OCI-LY7 (cell line): ENCODE data around the gene GRIA1. TPM values are rescaled to one million over a fixed set of nuclear protein-coding genes. Genes with fewer than 3 reads are reported as not detected.
A peak's percentile ranks its signal among the peaks of the same experiment; 100 is the strongest.
"Not testable (repeated sequence)": the region's sequence is repeated elsewhere in the genome, so short reads cannot be mapped to it uniquely, and the experiment has no call there.

Experiments
- BruUV-seq: library from RNA; stranded (reverse); fragments of 400-500 nt; replicated peaks from 2 replicates; lab custom pipeline; 2021; lab: Mats Ljungman, UMichigan
- CTCF ChIA-PET: fragments of 300-600 bp; sonication (Branson Sonifier 250); formaldehyde crosslinking; loops from one replicate; lab custom pipeline; 2022; ENCODE audit warnings: antibody characterized with exemption; ENCODE audit not compliant: unreplicated experiment; lab: Charles Lee
- POLR2A ChIA-PET: fragments of 300-600 bp; sonication (Branson Sonifier 250); formaldehyde crosslinking; loops from one replicate; lab custom pipeline; 2022; ENCODE audit warnings: antibody characterized with exemption; lab: Charles Lee
- DNase-seq: peaks from one replicate; pipeline ENCODE4 v3.0.0-alpha.2; 2015; ENCODE audit warnings: low spot score
- H2AFZ ChIP-seq: fragments of 200-600 bp; sonication (generic), shearing (Covaris generic); 2 replicates; pipeline ENCODE4 v1.6.1; 2014; ENCODE audit warnings: mild to moderate bottlenecking, antibody characterized with exemption, low read length, moderate library complexity
- H3K27ac ChIP-seq: fragments of 200-600 bp; sonication (generic); 2 replicates; pipeline ENCODE4 v1.5.1; 2014; ENCODE audit warnings: mixed run types, low read depth, mild to moderate bottlenecking, moderate library complexity, low read length, inconsistent platforms; ENCODE audit not compliant: poor library complexity, severe bottlenecking
- H3K36me3 ChIP-seq: fragments of 200-600 bp; sonication (generic); 2 replicates; pipeline ENCODE4 v1.6.1; 2014; ENCODE audit warnings: mild to moderate bottlenecking, antibody characterized with exemption, low read length, moderate library complexity, mixed read lengths; ENCODE audit not compliant: insufficient read depth
- H3K4me1 ChIP-seq: fragments of 200-600 bp; sonication (generic); 2 replicates; pipeline ENCODE4 v1.5.1; 2014; ENCODE audit warnings: mild to moderate bottlenecking, low read length; ENCODE audit not compliant: insufficient read depth, poor library complexity, severe bottlenecking
- H3K4me2 ChIP-seq: fragments of 200-600 bp; sonication (generic); 2 replicates; pipeline ENCODE4 v1.6.1; 2014; ENCODE audit warnings: mild to moderate bottlenecking, low read length
- H3K4me3 ChIP-seq: fragments of 200-600 bp; sonication (generic); 2 replicates; pipeline ENCODE4 v1.5.1; 2014; ENCODE audit warnings: mild to moderate bottlenecking, low read depth, low read length; ENCODE audit not compliant: poor library complexity, severe bottlenecking
- H3K79me2 ChIP-seq: fragments of 200-600 bp; sonication (generic); 2 replicates; pipeline ENCODE4 v1.6.1; 2016; ENCODE audit warnings: low read depth, mild to moderate bottlenecking, low read length, moderate library complexity, mixed read lengths; ENCODE audit not compliant: insufficient read depth
- H3K9me2 ChIP-seq: fragments of 200-600 bp; sonication (generic); 2 replicates; pipeline ENCODE4 v1.6.1; 2016; ENCODE audit warnings: mild to moderate bottlenecking, low read length, mixed read lengths; ENCODE audit not compliant: insufficient read depth
- H3K9me3 ChIP-seq: fragments of 200-600 bp; sonication (generic); 2 replicates; pipeline ENCODE4 v1.6.1; 2014; ENCODE audit warnings: mild to moderate bottlenecking, mixed run types, low read length, mixed read lengths
- H4K20me1 ChIP-seq: fragments of 200-600 bp; sonication (generic); 2 replicates; pipeline ENCODE4 v1.6.1; 2014; ENCODE audit warnings: mild to moderate bottlenecking, antibody characterized with exemption, low read length, moderate library complexity, mixed read lengths; ENCODE audit not compliant: insufficient read depth
- EZH2phosphoT487 ChIP-seq: fragments of 200-600 bp; sonication (generic); IDR thresholded peaks from 2 replicates; pipeline ENCODE4 v1.6.1; 2018; ENCODE audit warnings: low read depth, borderline replicate concordance, mild to moderate bottlenecking, mixed run types, antibody characterized with exemption, low read length, moderate library complexity, mixed read lengths
- intact Hi-C: fragments of 100-400 bp; cut with micrococcal nuclease; formaldehyde crosslinking; loops from one replicate; pipeline ENCODE4 v1.10.0; 2022; ENCODE audit not compliant: unreplicated experiment
- total RNA-seq, 2 experiments: library from RNA; depleted of rRNA in 1 of 2; stranded (reverse); fragments of >200 nt in 1 of 2; shearing (Covaris generic) in 1 of 2; gene quantifications; 2 replicates each; pipeline ENCODE4 v1.2.3, GENCODE V29; 2014 to 2022
- TF ChIP-seq, protein P1 (sequence below): fragments of 200-600 bp; sonication (generic); conservative IDR thresholded peaks from 2 replicates; pipeline ENCODE4 v1.5.1; 2014; ENCODE audit warnings: mild to moderate bottlenecking, antibody characterized with exemption, low read length, moderate library complexity, mixed read lengths

The GRIA1 gene
- total RNA-seq, 2 experiments from 2014 or later = not detected

DNA sequence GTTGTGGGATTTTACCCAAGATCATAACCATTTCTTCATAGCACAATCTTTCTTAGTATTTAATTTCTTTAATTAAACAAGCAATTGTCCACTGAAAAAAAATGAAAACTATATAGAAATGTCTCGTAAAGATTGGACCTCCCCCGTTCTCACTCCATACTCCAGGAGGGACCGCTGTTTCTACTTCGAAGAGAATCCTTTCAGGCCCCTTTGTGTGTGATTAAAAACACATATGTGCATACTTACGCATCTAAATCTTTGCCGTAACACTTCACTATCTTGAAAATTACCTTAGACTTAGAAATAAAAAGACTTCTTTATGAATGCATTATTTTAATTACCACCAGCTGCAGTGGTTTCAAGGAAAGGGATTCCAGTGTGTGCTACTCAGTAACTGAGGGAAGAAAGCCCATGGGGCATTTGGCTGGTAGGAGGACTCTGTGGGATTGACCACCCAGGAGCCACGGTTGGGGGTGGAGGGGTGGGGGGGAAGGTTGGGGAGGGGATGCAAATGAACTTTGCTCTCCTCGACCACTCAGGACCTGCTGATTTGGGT is 339.1 kb downstream of the GRIA1 start:
- Histone ChIP-seq H3K36me3 (no peaks in the 10 kb centered on the region), H3K79me2 (no peaks in the 10 kb centered on the region), H3K4me3 (no peak overlapping the region), H4K20me1 (no peaks in the 10 kb centered on the region), H3K4me2 (no peak overlapping the region), H3K9me3 (no peaks in the 10 kb centered on the region; the same call in 1 of the 2 replicates), H2AFZ (no peak overlapping the region), H3K4me1 (peaks cover 37% of the 10 kb centered on the region), H3K27ac (no peak overlapping the region), H3K9me2 (no peaks in the 10 kb centered on the region)
- intact Hi-C loops = loop anchor here (10.0 kb wide), 2 partner anchors 135 to 335 kb away; partner anchors contain the start of gene GRIA1
- BruUV-seq = no TSS peak
- no peak for DNase-seq
- no peak for TF ChIP-seq EZH2phosphoT487
- TF ChIP-seq, protein P1, sequence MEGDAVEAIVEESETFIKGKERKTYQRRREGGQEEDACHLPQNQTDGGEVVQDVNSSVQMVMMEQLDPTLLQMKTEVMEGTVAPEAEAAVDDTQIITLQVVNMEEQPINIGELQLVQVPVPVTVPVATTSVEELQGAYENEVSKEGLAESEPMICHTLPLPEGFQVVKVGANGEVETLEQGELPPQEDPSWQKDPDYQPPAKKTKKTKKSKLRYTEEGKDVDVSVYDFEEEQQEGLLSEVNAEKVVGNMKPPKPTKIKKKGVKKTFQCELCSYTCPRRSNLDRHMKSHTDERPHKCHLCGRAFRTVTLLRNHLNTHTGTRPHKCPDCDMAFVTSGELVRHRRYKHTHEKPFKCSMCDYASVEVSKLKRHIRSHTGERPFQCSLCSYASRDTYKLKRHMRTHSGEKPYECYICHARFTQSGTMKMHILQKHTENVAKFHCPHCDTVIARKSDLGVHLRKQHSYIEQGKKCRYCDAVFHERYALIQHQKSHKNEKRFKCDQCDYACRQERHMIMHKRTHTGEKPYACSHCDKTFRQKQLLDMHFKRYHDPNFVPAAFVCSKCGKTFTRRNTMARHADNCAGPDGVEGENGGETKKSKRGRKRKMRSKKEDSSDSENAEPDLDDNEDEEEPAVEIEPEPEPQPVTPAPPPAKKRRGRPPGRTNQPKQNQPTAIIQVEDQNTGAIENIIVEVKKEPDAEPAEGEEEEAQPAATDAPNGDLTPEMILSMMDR = no peak
- ChIA-PET POLR2A (interaction anchor here (2.0 kb wide), 1 partner anchor 11 kb away, joined by 5 read pairs; no protein-coding TSS in a partner anchor), CTCF (no interaction called here)

DNA sequence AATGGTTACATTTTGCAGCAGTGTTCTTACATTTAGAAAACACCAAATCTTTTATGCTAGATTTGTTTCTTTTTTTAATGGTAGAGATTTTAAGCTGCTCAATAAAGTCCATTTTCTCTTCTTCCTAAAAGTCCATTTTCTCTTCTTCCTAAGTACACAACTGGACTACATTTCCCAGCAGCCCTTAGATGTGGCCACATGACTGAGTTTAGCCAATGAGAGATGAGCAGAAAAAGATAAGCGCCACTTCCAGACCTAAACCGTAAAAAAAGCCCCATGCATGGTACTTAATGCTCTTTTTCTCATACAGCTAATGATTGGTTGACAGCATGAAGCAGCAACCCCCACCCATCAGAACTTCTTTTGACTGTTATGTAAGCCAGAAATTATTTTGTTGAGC is 341.5 kb downstream of the GRIA1 start:
- Histone ChIP-seq H3K9me3 (no peaks in the 10 kb centered on the region; the same call in 1 of the 2 replicates), H3K27ac (no peak overlapping the region), H3K36me3 (no peaks in the 10 kb centered on the region), H3K4me2 (peak overlapping the region; percentile 44; the same call in 1 of the 2 replicates), H3K9me2 (no peaks in the 10 kb centered on the region), H3K4me1 (peaks cover 13% of the 10 kb centered on the region), H4K20me1 (no peaks in the 10 kb centered on the region), H3K79me2 (no peaks in the 10 kb centered on the region), H3K4me3 (no peak overlapping the region), H2AFZ (peak overlapping the region; percentile 97)
- no TSS peak for BruUV-seq
- no peak for TF ChIP-seq EZH2phosphoT487
- TF ChIP-seq, protein P1 = no peak
- intact Hi-C loops = no loop called here
- CTCF ChIA-PET = no interaction called here
- POLR2A ChIA-PET = no interaction called here
- peak; percentile 78 for DNase-seq

DNA sequence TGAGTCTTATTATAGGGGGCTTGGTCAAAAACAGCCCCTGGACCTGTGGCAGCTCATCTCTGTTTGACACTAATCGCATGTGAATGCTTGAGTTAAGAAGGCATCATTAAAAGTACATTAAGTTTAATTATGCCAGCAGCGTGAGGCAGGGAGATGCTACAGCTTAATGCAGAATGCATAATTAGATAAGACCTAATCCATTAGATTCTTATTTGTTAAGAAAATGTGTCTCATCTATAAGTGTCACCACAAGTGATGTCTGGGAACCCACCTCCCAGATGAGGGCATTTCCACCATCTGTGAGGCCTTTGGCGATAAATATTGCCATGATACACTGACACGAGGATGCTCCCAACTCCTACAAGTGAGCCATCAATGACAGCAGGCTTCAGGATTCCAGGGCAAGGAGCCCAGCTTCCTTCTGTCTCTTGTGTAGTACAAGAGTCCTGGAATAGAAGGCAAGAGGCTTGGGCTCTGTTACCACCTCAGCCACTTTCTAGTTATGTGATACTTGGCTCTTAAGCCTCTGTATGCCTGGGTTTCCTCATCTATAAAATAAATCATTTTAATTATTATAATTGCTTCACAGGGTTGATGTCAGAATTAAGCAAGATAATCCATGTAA is 345.5 kb downstream of the GRIA1 start:
- intact Hi-C loops = no loop called here
- Histone ChIP-seq H3K36me3 (no peaks in the 10 kb centered on the region), H3K27ac (no peak overlapping the region), H2AFZ (no peak overlapping the region), H3K9me2 (no peaks in the 10 kb centered on the region), H3K4me1 (peaks cover 4% of the 10 kb centered on the region), H3K79me2 (no peaks in the 10 kb centered on the region), H3K4me3 (no peak overlapping the region), H3K4me2 (no peak overlapping the region), H3K9me3 (no peaks in the 10 kb centered on the region; the same call in 1 of the 2 replicates), H4K20me1 (no peaks in the 10 kb centered on the region)
- TF ChIP-seq, protein P1 = no peak
- TF ChIP-seq EZH2phosphoT487 = no peak
- no TSS peak for BruUV-seq
- POLR2A ChIA-PET = interaction anchor here (0.5 to 0.7 kb wide), 2 partner anchors 44 to 561 kb away, joined by 3 read pairs; no protein-coding TSS in a partner anchor
- CTCF ChIA-PET = no interaction called here
- DNase-seq = no peak

DNA sequence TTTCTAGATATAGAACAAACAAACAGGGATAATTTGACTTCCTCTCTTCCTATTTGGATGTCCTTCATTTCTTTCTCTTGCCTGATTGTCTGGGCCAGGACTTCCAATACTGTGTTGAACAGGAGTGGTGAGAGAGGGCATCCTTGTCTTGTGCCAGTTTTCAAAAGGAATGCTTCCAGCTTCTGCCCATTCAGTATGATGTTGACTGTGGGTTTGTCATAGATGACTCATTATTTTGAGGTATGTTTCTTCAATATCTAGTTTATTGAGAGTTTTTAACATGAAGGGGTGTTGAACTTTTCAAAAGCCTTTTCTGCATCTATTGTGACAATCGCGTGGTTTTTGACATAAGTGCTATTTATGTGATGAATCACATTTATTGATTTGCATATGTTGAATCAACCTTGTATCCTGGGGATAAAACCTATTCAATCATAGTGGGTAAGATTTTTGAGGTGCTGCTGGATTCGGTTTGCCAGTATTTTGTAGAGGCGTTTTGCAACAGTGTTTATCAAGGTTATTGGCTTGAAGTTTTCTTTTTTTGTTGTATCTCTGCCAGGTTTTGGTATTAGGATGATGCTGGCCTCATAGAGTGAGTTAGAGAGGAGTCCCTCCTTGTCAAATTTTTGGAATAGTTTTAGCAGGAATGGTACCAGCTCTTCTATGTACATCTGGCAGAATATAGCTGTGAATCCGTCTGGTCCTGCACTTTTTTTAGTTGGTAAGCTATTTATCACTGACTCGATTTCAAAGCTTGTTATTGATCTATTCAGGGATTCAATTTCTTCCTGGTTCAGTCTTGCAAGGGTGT is 359.0 kb downstream of the GRIA1 start:
- DNase-seq, H3K79me2 ChIP-seq, H3K36me3 ChIP-seq, H3K4me1 ChIP-seq, H2AFZ ChIP-seq, H3K27ac ChIP-seq, H3K4me2 ChIP-seq, BruUV-seq, CTCF ChIA-PET, H3K4me3 ChIP-seq, H4K20me1 ChIP-seq, H3K9me2 ChIP-seq, H3K9me3 ChIP-seq, intact Hi-C loops: not testable (repeated sequence)
- POLR2A ChIA-PET = interaction anchor here (0.6 to 0.7 kb wide), 2 partner anchors 1047 to 1132 kb away, joined by 3 to 4 read pairs; no protein-coding TSS in a partner anchor
